ACC112 (cell line): ENCODE results near the gene PCK1.

ENCODE experiments used
- H2AFZ ChIP-seq: fragments of 200-600 bp; sonication (generic); one replicate; pipeline ENCODE4 v1.6.0; 2017; ENCODE audit warnings: antibody characterized with exemption, low read length; ENCODE audit not compliant: unreplicated experiment
- H3K27ac ChIP-seq: fragments of 200-600 bp; sonication (generic); 2 replicates; pipeline ENCODE4 v1.5.1; 2014; ENCODE audit warnings: low read depth, mild to moderate bottlenecking, antibody characterized with exemption, low read length, moderate library complexity
- H3K27me3 ChIP-seq: fragments of 200-600 bp; sonication (generic); 2 replicates; pipeline ENCODE4 v1.6.1; 2014; ENCODE audit warnings: mild to moderate bottlenecking, antibody characterized with exemption, low read length, moderate library complexity, mixed read lengths; ENCODE audit not compliant: insufficient read depth
- H3K36me3 ChIP-seq: fragments of 200-600 bp; sonication (generic); 2 replicates; pipeline ENCODE4 v1.6.1; 2016; ENCODE audit warnings: mild to moderate bottlenecking, antibody characterized with exemption, low read length, moderate library complexity, mixed read lengths; ENCODE audit not compliant: insufficient read depth
- H3K4me1 ChIP-seq: fragments of 200-600 bp; sonication (generic); one replicate; pipeline ENCODE4 v1.6.1; 2016; ENCODE audit warnings: low read length, mixed read lengths; ENCODE audit not compliant: insufficient read depth, unreplicated experiment, control insufficient read depth
- H3K4me3 ChIP-seq: fragments of 200-600 bp; sonication (generic); 2 replicates; pipeline ENCODE4 v1.5.1; 2014; ENCODE audit warnings: mild to moderate bottlenecking, low read depth, low read length
- H3K79me2 ChIP-seq: fragments of 200-600 bp; sonication (generic); one replicate; pipeline ENCODE4 v1.6.0; 2016; ENCODE audit warnings: low read length; ENCODE audit not compliant: control insufficient read depth, unreplicated experiment, insufficient read depth

The PCK1 gene

DNA sequence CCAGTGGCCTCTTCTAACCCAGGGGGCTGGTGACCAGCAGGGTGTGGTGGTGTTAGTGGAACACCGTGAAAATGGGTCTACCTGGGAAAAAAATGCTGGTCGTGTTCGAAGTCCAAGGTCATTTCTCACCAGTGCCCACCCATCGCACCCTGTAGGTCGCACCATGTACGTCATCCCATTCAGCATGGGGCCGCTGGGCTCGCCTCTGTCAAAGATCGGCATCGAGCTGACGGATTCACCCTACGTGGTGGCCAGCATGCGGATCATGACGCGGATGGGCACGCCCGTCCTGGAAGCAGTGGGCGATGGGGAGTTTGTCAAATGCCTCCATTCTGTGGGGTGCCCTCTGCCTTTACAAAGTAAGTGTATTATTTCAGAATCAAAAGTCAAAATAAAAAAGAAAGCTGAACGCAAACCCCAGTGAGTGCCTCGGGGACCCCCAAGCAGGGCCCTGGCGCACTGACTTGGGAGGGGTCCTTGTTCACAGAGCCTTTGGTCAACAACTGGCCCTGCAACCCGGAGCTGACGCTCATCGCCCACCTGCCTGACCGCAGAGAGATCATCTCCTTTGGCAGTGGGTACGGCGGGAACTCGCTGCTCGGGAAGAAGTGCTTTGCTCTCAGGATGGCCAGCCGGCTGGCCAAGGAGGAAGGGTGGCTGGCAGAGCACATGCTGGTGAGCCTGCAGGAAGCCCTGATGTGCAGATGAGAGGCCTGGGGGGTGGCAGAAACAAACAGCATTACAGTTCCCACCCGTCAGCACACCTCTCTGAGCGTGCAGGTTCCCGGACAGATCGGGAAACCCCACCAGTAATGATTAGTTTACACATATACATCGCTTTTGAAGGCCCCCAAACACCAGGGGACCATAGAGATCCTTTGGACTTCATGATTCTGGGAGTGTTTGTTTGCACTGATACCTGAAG is 1.9 kb downstream of the PCK1 start:
- Histone ChIP-seq H3K4me1 (no peaks in the 10 kb centered on the region), H3K27ac (no peak overlapping the region), H2AFZ (no peak overlapping the region), H3K27me3 (peaks cover 88% of the 10 kb centered on the region), H3K79me2 (no peaks in the 10 kb centered on the region), H3K4me3 (no peak overlapping the region), H3K36me3 (no peaks in the 10 kb centered on the region)

DNA sequence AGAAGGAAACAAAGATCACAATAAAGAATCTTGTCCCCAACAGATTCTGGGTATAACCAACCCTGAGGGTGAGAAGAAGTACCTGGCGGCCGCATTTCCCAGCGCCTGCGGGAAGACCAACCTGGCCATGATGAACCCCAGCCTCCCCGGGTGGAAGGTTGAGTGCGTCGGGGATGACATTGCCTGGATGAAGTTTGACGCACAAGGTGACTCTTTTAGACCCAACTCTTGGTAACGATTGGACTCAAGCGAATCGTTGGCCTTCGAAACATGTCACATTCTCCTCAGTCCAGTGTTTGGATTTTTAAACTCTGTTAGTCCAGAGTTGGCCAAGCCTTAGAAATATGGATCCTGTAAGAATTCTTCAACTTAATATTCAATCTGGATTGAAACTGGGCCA is 2.6 kb downstream of the PCK1 start:
- Histone ChIP-seq H2AFZ (no peak overlapping the region), H3K27ac (no peak overlapping the region), H3K79me2 (no peaks in the 10 kb centered on the region), H3K27me3 (peaks cover 87% of the 10 kb centered on the region), H3K4me3 (no peak overlapping the region), H3K4me1 (no peaks in the 10 kb centered on the region), H3K36me3 (no peaks in the 10 kb centered on the region)

DNA sequence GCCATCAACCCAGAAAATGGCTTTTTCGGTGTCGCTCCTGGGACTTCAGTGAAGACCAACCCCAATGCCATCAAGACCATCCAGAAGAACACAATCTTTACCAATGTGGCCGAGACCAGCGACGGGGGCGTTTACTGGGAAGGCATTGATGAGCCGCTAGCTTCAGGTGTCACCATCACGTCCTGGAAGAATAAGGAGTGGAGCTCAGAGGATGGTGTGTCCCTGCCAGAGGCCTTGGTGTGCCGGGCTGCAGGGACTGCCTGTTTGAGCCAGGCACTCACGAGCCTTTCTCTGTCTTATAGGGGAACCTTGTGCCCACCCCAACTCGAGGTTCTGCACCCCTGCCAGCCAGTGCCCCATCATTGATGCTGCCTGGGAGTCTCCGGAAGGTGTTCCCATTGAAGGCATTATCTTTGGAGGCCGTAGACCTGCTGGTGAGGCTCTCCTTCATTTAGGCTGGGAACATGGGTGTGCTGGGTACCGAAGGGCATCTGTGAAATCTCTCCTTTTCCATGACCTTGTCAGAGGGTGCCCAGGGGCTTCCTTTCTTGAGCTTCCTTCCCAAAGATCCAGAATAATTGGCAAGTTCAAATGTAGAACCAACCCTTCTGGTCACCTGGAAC is 3.4 kb downstream of the PCK1 start:
- no peak overlapping the region for H3K27ac ChIP-seq
- H3K4me3 ChIP-seq: no peak overlapping the region
- peaks cover 87% of the 10 kb centered on the region for H3K27me3 ChIP-seq
- H3K4me1 ChIP-seq: no peaks in the 10 kb centered on the region
- no peaks in the 10 kb centered on the region for H3K36me3 ChIP-seq
- no peak overlapping the region for H2AFZ ChIP-seq
- no peaks in the 10 kb centered on the region for H3K79me2 ChIP-seq

DNA sequence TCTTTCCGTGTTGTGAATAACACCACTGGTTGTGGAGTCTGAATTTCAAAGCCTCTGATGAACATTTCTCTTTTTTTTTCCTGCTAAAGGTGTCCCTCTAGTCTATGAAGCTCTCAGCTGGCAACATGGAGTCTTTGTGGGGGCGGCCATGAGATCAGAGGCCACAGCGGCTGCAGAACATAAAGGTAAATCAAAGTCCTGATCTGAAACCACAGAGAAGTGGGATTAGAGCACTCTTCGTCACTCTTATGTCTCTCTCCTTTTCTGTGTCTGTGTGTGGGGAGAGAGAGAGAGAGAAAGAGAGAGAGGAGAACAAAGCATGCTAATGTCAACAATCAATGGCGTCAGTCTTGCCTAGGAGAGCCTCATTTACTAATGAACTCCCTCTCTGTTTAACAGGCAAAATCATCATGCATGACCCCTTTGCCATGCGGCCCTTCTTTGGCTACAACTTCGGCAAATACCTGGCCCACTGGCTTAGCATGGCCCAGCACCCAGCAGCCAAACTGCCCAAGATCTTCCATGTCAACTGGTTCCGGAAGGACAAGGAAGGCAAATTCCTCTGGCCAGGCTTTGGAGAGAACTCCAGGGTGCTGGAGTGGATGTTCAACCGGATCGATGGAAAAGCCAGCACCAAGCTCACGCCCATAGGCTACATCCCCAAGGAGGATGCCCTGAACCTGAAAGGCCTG is 4.2 kb downstream of the PCK1 start:
- H3K27me3 ChIP-seq: peaks cover 87% of the 10 kb centered on the region
- H3K4me1 ChIP-seq: no peaks in the 10 kb centered on the region
- no peak overlapping the region for H3K4me3 ChIP-seq
- H3K36me3 ChIP-seq: no peaks in the 10 kb centered on the region
- no peak overlapping the region for H2AFZ ChIP-seq
- H3K79me2 ChIP-seq: no peaks in the 10 kb centered on the region
- no peak overlapping the region for H3K27ac ChIP-seq

DNA sequence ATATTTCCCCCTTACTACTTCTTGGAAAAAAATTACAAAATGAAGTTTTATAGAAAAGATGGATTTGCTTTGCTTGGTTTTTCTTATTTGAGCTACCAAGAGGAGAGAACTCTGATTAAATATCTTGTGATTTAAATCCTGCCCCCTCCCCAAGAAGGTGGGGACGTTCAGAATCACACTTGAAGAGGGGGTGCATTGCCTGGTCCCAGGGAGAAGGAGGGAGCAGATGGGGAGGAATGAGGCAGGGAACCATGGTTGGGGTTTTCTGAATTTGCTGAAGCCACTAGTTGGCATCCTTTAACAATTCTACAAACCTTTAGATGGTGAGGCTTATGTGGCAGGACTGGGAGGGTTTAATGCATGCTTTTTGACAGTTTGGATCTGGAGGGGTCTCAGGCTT is 5.5 kb downstream of the PCK1 start:
- no peaks in the 10 kb centered on the region for H3K79me2 ChIP-seq
- H2AFZ ChIP-seq: no peak overlapping the region
- peaks cover 86% of the 10 kb centered on the region for H3K27me3 ChIP-seq
- no peak overlapping the region for H3K4me3 ChIP-seq
- H3K4me1 ChIP-seq: no peaks in the 10 kb centered on the region
- no peaks in the 10 kb centered on the region for H3K36me3 ChIP-seq
- H3K27ac ChIP-seq: no peak overlapping the region

DNA sequence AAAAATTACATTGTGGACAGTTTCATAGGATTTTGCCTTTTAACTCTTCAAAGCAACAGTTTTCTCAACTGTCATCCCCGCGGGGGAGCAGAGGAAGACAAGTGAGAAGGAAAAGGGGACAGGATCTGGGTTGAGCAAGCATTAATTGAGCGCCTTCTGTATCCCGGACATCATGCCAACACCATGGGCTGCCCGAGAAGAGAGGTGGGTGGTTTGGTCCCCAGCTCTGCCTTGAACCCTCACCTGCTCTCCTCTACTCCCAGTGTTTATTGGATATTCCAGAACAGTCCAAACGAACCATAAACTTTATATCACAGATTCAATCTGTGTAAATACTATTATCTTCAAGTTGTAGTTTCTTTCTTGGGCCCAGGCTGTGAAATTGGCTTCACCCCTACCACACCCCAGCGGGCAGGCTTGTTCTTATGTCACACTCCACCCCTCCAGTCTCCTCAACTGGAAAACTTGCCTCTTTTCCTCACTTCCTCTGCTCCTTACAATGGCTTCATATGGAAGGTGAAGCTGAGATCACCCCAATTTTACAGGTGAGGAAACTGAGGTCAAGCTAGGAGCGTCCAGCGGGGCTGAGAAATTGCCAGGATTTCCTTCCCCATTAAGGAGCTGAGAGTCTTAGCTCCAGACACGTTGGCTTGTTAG is 6.0 kb downstream of the PCK1 start:
- no peaks in the 10 kb centered on the region for H3K79me2 ChIP-seq
- peaks cover 86% of the 10 kb centered on the region for H3K27me3 ChIP-seq
- no peak overlapping the region for H3K27ac ChIP-seq
- no peak overlapping the region for H2AFZ ChIP-seq
- no peaks in the 10 kb centered on the region for H3K36me3 ChIP-seq
- H3K4me1 ChIP-seq: no peaks in the 10 kb centered on the region
- H3K4me3 ChIP-seq: no peak overlapping the region

DNA sequence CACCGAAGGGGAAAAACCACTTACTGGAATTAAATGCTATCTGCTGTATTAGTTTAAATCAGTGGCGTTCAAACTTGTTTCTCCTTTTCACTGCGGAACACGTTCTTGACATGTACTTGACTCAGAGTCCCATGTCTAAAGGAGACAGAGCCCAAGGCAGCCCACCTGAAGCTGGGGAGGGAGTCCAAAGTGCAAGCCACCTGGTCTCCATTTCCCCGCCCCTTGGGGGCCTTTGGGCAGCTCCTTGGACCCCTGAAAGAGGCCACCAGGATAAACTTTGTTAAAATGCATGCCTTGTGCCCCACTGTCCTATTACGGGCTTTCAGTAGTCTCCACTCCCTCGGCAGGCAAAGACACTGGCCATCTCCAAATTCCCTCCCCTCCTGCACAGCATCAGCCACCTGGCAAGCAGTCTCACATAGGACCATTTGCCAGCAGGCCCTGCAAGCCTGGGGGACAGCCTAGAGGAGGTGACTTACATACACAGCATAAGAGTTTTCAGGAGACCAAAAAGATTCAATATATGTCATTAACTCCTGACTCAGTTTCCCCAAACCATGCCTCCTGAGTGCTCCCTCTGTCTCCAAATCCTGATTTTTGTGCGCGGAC is 6.7 kb downstream of the PCK1 start:
- no peak overlapping the region for H3K4me3 ChIP-seq
- no peaks in the 10 kb centered on the region for H3K79me2 ChIP-seq
- no peaks in the 10 kb centered on the region for H3K36me3 ChIP-seq
- no peak overlapping the region for H3K27ac ChIP-seq
- H2AFZ ChIP-seq: no peak overlapping the region
- H3K4me1 ChIP-seq: no peaks in the 10 kb centered on the region
- H3K27me3 ChIP-seq: peaks cover 86% of the 10 kb centered on the region

DNA sequence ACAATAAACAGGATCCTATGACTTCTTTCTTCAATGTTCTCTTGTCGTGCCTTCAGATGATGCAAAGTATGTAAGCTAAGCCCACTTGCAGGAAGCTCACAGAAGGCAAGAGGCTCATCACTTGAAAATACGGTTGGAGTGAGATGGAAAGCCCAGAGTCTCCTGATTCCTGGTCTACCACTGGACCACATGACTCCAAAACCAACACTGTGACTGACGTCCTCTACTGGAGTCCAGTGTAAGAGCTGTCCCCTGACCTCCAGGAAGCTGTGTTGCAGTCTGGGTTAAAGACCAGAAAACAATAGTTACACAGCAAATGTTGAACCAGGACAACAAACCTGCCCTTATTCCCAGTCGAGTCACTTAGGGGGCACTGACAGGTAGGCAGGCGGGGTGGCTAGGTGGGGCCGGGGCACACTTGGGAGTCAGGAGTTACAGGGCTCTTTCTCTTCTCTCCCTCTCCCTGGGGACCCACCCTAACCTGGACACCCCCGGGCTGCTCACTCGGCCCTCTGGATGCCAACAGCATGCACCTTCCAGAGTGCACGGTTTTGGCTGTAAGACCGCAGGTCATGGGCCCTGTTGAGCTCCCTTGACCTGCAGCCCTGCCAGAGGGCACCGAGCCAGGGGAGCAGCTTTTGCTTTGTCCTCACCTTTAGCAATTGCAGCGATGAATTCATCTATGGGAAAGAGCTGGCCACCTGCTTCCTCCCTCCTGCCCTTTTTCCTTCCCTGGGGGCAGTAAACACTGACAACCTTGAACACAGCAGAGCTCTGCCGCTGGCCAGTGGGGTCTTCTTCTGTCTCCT is 7.4 kb downstream of the PCK1 start:
- no peak overlapping the region for H3K27ac ChIP-seq
- H3K79me2 ChIP-seq: no peaks in the 10 kb centered on the region
- H2AFZ ChIP-seq: no peak overlapping the region
- H3K36me3 ChIP-seq: no peaks in the 10 kb centered on the region
- no peaks in the 10 kb centered on the region for H3K4me1 ChIP-seq
- H3K4me3 ChIP-seq: no peak overlapping the region
- peaks cover 88% of the 10 kb centered on the region for H3K27me3 ChIP-seq

DNA sequence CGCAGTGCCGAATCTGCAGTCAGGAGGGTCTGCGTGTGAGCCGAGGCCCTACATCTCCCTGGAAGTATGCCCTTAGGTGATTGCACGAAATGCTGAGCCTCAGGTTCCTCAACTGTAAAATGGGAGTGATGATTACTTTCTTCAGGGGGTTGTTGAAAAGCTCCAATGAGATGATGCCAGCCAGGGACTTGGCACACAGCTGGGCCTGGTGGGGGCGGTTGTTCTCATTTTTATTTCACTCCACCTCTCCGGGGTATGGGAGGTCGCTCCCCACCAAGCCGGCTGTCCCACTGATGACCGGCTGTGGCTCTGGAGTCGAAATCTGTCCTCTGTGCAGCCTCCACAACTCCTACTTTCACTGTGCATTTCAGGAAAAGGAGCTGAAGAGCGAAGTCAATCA is 8.1 kb downstream of the PCK1 start:
- Histone ChIP-seq H3K36me3 (no peaks in the 10 kb centered on the region), H3K27ac (no peak overlapping the region), H2AFZ (no peak overlapping the region), H3K4me1 (no peaks in the 10 kb centered on the region), H3K27me3 (peaks cover 89% of the 10 kb centered on the region), H3K4me3 (no peak overlapping the region), H3K79me2 (no peaks in the 10 kb centered on the region)
